ENCODE measurements around the gene RPL4.
"Not testable (repeated sequence)": the region's sequence is repeated elsewhere in the genome, so short reads cannot be mapped to it uniquely, and the experiment has no call there.

The RPL4 gene

GRCh38 chr15:66489179-66489791 is 15.4 kb downstream of the RPL4 start:
- DNase-seq: no peak

- DNase-seq: no peak
These were observed 16.1 kb downstream of the RPL4 start for GRCh38 chr15:66488525-66488924.

- DNase-seq: no peak
These were observed 17.8 kb downstream of the RPL4 start for GRCh38 chr15:66486887-66487286.

- DNase-seq: no peak
These were observed 20.0 kb downstream of the RPL4 start for GRCh38 chr15:66484539-66485112.

- DNase-seq: no peak
These were observed 21.5 kb downstream of the RPL4 start for GRCh38 chr15:66483131-66483566.

- no peak for DNase-seq
These were observed 22.1 kb downstream of the RPL4 start for GRCh38 chr15:66482539-66482938.

GRCh38 chr15:66481107-66481856 is 23.4 kb downstream of the RPL4 start:
- DNase-seq: no peak

GRCh38 chr15:66480267-66480666 is 24.4 kb downstream of the RPL4 start:
- DNase-seq: no peak

GRCh38 chr15:66477011-66477410 is 27.6 kb downstream of the RPL4 start:
- no peak for DNase-seq

GRCh38 chr15:66476535-66476934 is 28.1 kb downstream of the RPL4 start:
- DNase-seq: no peak

- DNase-seq: no peak
These were observed 29.7 kb downstream of the RPL4 start for GRCh38 chr15:66474963-66475362.

GRCh38 chr15:66474135-66474534 is 30.5 kb downstream of the RPL4 start:
- no peak for DNase-seq

- DNase-seq: no peak
These were observed 32.3 kb downstream of the RPL4 start for GRCh38 chr15:66472176-66472999.

- DNase-seq: not testable (repeated sequence)
These were observed 33.8 kb downstream of the RPL4 start for GRCh38 chr15:66470825-66471224.

GRCh38 chr15:66467162-66468040 is 37.3 kb downstream of the RPL4 start:
- not testable (repeated sequence) for DNase-seq

GRCh38 chr15:66465294-66465693 is 39.4 kb downstream of the RPL4 start:
- not testable (repeated sequence) for DNase-seq

GRCh38 chr15:66462627-66463026 is 42.0 kb downstream of the RPL4 start:
- no peak for DNase-seq

GRCh38 chr15:66461917-66462316 is 42.7 kb downstream of the RPL4 start:
- DNase-seq: no peak

- not testable (repeated sequence) for DNase-seq
These were observed 43.4 kb downstream of the RPL4 start for GRCh38 chr15:66461294-66461693.

GRCh38 chr15:66459818-66460615 is 44.6 kb downstream of the RPL4 start:
- DNase-seq: no peak

GRCh38 chr15:66456211-66456610 is 48.4 kb downstream of the RPL4 start:
- no peak for DNase-seq

Data from retina (tissue), 1 donor.